SU-DHL-6 (cell line): Measurements from ENCODE around the gene LRRFIP2.
"Not testable (repeated sequence)": the region's sequence is repeated elsewhere in the genome, so short reads cannot be mapped to it uniquely, and the experiment has no call there.

Experiments
- H2AFZ ChIP-seq: fragments of 200-600 bp; sonication (generic); 2 replicates; pipeline ENCODE4 v1.6.1; 2014; ENCODE audit warnings: low read depth, mild to moderate bottlenecking, moderate library complexity, mixed read lengths, antibody characterized with exemption, low read length; ENCODE audit not compliant: severe bottlenecking
- H3F3A ChIP-seq: fragments of 200-600 bp; shearing (Covaris generic); 2 replicates; pipeline ENCODE4 v1.6.0; 2016; ENCODE audit warnings: antibody characterized with exemption, mild to moderate bottlenecking; ENCODE audit not compliant: insufficient read depth
- H3K27ac ChIP-seq: fragments of 200-600 bp; sonication (generic); 2 replicates; pipeline ENCODE4 v1.5.1; 2016; ENCODE audit warnings: low read depth, mild to moderate bottlenecking, low read length, moderate library complexity, mixed read lengths
- H3K27me3 ChIP-seq: fragments of 200-600 bp; sonication (generic), shearing (Covaris generic); 2 replicates; pipeline ENCODE4 v1.6.0; 2014; ENCODE audit warnings: mild to moderate bottlenecking, low read length
- H3K36me3 ChIP-seq: fragments of 200-600 bp; sonication (generic); 2 replicates; pipeline ENCODE4 v1.6.1; 2014; ENCODE audit warnings: mild to moderate bottlenecking, low read length, mixed read lengths
- H3K4me2 ChIP-seq: fragments of 300-600, 200-600 bp; shearing (Covaris generic), sonication (generic); 2 replicates; pipeline ENCODE4 v1.6.0; 2014; ENCODE audit warnings: low read length, low read depth, mild to moderate bottlenecking; ENCODE audit not compliant: poor library complexity, severe bottlenecking
- H3K4me3 ChIP-seq: fragments of 200-600 bp; sonication (generic); 2 replicates; pipeline ENCODE4 v1.5.1; 2014; ENCODE audit warnings: antibody characterized with exemption, low read length, mild to moderate bottlenecking, mixed read lengths; ENCODE audit not compliant: insufficient read depth, poor library complexity, severe bottlenecking
- H3K79me2 ChIP-seq: fragments of 200-600 bp; sonication (generic); 2 replicates; pipeline ENCODE4 v1.6.1; 2014; ENCODE audit warnings: mild to moderate bottlenecking, low read length, moderate library complexity; ENCODE audit not compliant: insufficient read depth
- H3K9ac ChIP-seq: fragments of 200-600 bp; sonication (generic); 2 replicates; pipeline ENCODE4 v1.7.0; 2014; ENCODE audit warnings: mild to moderate bottlenecking, low read length
- H3K9me2 ChIP-seq: fragments of 200-600 bp; sonication (generic); replicated peaks from 2 replicates; pipeline ENCODE4 v1.6.1; 2014; ENCODE audit warnings: low read length; ENCODE audit not compliant: insufficient read depth
- H3K9me3 ChIP-seq: fragments of 200-600 bp; sonication (generic); 2 replicates; pipeline ENCODE4 v1.6.1; 2014; ENCODE audit warnings: low read length, mixed read lengths; ENCODE audit not compliant: insufficient read depth
- H4K20me1 ChIP-seq: fragments of 200-600 bp; sonication (generic); 2 replicates; pipeline ENCODE4 v1.6.1; 2014; ENCODE audit warnings: low read depth, mild to moderate bottlenecking, antibody characterized with exemption, low read length, moderate library complexity, mixed read lengths
- CTCF ChIP-seq: fragments of 200-600 bp; sonication (generic); IDR thresholded peaks from one replicate; pipeline ENCODE4 v1.5.1; 2017; ENCODE audit warnings: antibody characterized with exemption, mild to moderate bottlenecking, low read length, moderate library complexity; ENCODE audit not compliant: insufficient read depth, poor library complexity, severe bottlenecking
- EZH2phosphoT487 ChIP-seq: fragments of 200-600 bp; sonication (generic), shearing (Covaris generic); conservative IDR thresholded peaks from 2 replicates; pipeline ENCODE4 v1.6.1; 2018; ENCODE audit warnings: mild to moderate bottlenecking, antibody characterized with exemption, low read length, moderate library complexity, mixed read lengths

LRRFIP2 gene

GRCh38 chr3:37053337-37053736 lies 121.0 kb downstream of the LRRFIP2 start:
- H3K27ac ChIP-seq = no peak overlapping the region
- H2AFZ ChIP-seq = no peak overlapping the region
- TF ChIP-seq CTCF (no peak), EZH2phosphoT487 (no peak)
- no peaks in the 10 kb centered on the region for H3K79me2 ChIP-seq
- no peaks in the 10 kb centered on the region for H3K9me2 ChIP-seq
- H3K4me2 ChIP-seq = no peak overlapping the region
- no peaks in the 10 kb centered on the region for H3K9me3 ChIP-seq
- no peak overlapping the region for H3K9ac ChIP-seq
- no peaks in the 10 kb centered on the region for H4K20me1 ChIP-seq
- no peaks in the 10 kb centered on the region for H3K27me3 ChIP-seq
- peaks cover 26% of the 10 kb centered on the region; the same call in 1 of the 2 replicates for H3K36me3 ChIP-seq
- 0 out of 2 replicates have a peak, but pooled peaks cover 5% of the 10 kb centered on the region for H3F3A ChIP-seq
- no peak overlapping the region for H3K4me3 ChIP-seq

- no peak overlapping the region for H3K27ac ChIP-seq
- 0 out of 2 replicates have a peak, but pooled peaks cover 5% of the 10 kb centered on the region for H3F3A ChIP-seq
- H4K20me1 ChIP-seq = no peaks in the 10 kb centered on the region
- peaks cover 27% of the 10 kb centered on the region; the same call in 1 of the 2 replicates for H3K36me3 ChIP-seq
- no peak overlapping the region for H2AFZ ChIP-seq
- no peaks in the 10 kb centered on the region for H3K27me3 ChIP-seq
- no peak overlapping the region for H3K4me2 ChIP-seq
- no peaks in the 10 kb centered on the region for H3K79me2 ChIP-seq
- no peaks in the 10 kb centered on the region for H3K9me3 ChIP-seq
- H3K9ac ChIP-seq = no peak overlapping the region
- no peak overlapping the region for H3K4me3 ChIP-seq
- TF ChIP-seq EZH2phosphoT487 (no peak), CTCF (no peak)
- no peaks in the 10 kb centered on the region for H3K9me2 ChIP-seq
Measured at GRCh38 chr3:37052860-37053259, 121.5 kb downstream of the LRRFIP2 start.

GRCh38 chr3:37050282-37050681 lies 124.1 kb downstream of the LRRFIP2 start:
- Histone ChIP-seq H4K20me1 (no peaks in the 10 kb centered on the region), H3K79me2 (no peaks in the 10 kb centered on the region), H3K4me2 (no peak overlapping the region), H3K27ac (no peak overlapping the region), H2AFZ (no peak overlapping the region), H3F3A (0 out of 2 replicates have a peak, but pooled peaks cover 5% of the 10 kb centered on the region), H3K9me3 (no peaks in the 10 kb centered on the region), H3K9ac (no peak overlapping the region), H3K4me3 (no peak overlapping the region), H3K36me3 (peaks cover 27% of the 10 kb centered on the region; the same call in 1 of the 2 replicates), H3K27me3 (no peaks in the 10 kb centered on the region), H3K9me2 (no peaks in the 10 kb centered on the region)
- TF ChIP-seq EZH2phosphoT487 (no peak), CTCF (no peak)

- H3K36me3 ChIP-seq = peaks cover 18% of the 10 kb centered on the region; the same call in 1 of the 2 replicates
- not testable (repeated sequence) for H3K9ac ChIP-seq, H3F3A ChIP-seq, H3K79me2 ChIP-seq, H4K20me1 ChIP-seq, H3K9me3 ChIP-seq, H3K9me2 ChIP-seq, H3K27me3 ChIP-seq, H3K27ac ChIP-seq, H3K4me2 ChIP-seq, H3K4me3 ChIP-seq, H2AFZ ChIP-seq
Measured at GRCh38 chr3:37042712-37043111, 131.7 kb downstream of the LRRFIP2 start.
